Measurements from ENCODE around the gene ZNF48.

ZNF48 gene

DNA sequence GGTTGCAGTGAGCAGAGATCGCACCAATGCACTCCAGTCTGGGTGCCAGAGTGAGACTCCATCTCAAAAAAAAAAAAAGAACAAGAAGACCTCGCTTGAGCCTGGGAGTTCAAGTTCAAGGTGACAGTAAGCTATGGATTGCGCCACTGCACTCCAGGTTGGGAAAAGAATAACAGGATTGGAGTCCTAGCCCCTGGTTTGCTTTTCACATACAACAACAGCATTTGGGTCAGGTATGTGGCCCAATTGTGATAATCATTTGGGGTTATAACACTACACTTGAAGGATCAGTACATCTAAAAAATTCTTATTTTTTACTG is 53.9 kb downstream of the ZNF48 start:
- no peak for ATAC-seq
- no peaks in the 10 kb centered on the region for H3K9me3 Mint-ChIP-seq
- H3K27me3 Mint-ChIP-seq, result no peaks in the 10 kb centered on the region
- peaks cover 47% of the 10 kb centered on the region for H3K4me1 Mint-ChIP-seq
- peaks cover 18% of the 10 kb centered on the region for H3K36me3 Mint-ChIP-seq
- H3K27ac Mint-ChIP-seq, result no peak overlapping the region
- no peak overlapping the region for H3K4me3 Mint-ChIP-seq
